SKM-1 treated with dmso at 0.1 percent for 144 hours (cell line): ENCODE data around the gene SEL1L3.

Source experiments
- DNase-seq: peaks from one replicate; lab custom pipeline; 2025; ENCODE audit not compliant: unreplicated experiment; lab: John Stamatoyannopoulos, UW

SEL1L3 gene

DNA sequence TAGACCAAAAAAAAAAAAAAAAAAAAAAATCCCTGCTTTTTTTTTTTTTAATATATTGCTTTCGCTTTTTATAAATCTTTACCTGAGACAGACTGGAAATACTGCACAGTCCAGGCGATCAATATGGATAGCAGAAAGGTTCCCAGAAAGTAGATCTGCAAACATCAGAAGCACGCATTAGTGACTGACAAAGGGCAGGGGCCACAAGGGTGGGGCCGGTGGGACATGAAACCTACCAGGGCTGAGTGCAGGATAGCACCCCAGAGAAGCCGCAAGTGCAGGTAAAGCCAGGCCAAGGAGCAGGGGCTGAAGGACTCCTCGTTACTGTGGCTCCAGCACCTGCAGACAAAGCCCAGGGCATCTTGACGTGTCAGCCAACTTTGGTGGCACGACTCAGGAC, 105.3 kb downstream of the SEL1L3 start:
- DNase-seq: no peak

DNA sequence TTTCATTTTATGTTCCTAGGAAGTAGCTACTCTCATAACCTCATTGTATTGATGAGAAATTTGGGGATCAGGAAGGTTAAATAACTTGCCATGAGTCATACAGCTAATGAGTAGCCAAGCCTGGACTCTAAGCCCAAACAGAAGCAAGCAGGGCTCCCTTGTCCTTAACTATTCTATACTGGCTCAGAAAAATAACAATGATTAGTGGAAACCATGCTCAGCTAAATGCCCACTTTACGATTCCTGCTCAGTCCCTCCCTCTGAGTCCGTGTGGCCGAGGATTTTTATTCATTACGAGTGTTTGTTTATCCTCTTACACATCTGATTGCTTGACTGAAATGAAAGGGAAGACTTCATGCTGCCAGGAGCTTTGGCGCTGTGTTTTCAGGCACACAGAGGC, 106.3 kb downstream of the SEL1L3 start:
- no peak for DNase-seq

DNA sequence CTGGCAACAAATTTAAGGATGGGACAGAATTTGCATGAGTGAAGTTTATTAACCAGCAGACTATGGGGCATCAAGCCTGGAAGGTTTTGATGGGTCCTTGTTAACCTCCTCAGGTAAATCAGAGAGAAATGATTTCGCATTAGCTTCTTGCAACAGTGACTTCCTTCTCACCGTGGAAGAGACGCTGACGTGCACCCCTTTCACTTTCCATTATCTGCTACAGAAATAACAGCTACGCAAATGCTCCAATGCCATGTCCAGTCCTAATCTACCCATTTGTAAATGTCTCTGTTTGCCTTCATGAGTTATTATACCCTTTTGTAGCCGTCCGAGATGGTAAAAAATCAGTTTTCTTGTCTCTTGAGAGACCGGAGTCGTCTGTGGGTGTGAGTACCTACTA, 106.9 kb downstream of the SEL1L3 start:
- DNase-seq: no peak

DNA sequence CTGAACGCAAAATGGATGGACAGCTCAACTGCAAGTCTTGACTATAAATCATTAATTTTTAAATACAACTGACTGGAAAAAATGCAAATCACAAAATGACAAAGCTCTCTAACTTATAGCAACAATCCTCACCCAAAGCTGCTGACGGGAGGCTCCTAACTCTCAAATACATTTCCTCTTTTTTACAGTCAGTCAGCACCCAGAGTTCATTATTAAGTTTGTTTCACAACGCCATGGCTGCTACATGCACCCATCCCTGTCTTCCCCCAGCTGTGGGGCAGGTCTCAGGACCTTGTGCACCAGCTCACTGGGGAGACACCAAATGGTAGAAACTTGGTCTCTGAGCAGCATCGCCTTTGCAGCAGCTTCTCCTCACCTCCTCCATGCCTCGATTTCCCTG, 109.5 kb downstream of the SEL1L3 start:
- DNase-seq: peak; percentile 31

DNA sequence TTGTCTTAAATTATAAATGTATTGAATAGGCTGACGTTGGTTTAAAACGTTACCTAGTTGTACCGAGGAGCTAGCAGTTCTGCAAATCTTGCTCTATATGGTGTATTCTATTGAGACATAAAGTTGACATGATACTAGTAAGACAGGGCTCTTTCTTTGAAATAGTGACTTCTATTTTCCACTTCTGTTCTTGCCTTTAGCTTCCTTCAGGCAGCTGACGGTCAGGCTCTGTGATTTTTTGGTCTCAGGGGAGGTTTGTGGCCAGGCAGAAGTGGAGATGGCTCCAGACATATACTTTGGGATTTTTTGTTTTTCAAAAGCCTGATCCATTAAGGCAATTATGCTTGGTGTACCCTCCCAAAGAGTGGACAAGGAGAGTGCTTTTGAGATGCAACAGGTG, 111.9 kb downstream of the SEL1L3 start:
- no peak for DNase-seq

DNA sequence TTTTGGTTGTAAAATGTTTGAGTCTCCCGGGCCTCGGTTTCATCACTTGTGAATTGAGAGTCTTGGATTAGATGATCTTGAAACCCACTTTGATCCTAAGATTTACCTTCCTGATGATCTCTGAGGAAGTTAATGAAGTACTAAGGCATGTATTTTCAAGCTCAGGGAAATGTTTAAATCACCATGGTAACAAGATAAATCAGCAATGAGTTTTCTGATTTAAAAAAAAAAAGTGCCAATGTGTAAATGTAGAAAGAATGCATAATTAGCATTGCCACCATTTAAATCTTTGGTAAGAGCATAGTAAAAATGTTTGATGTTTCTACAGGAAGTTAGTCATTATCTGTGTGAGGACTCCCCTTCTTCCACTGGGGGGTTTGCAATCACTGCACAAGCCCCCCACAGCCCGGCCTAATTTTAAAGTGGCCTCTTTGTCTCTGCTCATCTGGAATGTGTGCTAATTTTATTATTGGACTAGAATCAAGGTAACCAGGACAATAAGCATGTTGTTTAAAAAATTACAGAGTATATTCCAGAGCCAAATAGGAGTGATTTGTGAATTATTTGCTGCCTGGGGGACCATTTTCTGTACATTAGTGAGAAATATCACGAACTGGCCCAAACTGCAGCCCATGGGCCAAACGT, 113.5 kb downstream of the SEL1L3 start:
- DNase-seq: no peak

DNA sequence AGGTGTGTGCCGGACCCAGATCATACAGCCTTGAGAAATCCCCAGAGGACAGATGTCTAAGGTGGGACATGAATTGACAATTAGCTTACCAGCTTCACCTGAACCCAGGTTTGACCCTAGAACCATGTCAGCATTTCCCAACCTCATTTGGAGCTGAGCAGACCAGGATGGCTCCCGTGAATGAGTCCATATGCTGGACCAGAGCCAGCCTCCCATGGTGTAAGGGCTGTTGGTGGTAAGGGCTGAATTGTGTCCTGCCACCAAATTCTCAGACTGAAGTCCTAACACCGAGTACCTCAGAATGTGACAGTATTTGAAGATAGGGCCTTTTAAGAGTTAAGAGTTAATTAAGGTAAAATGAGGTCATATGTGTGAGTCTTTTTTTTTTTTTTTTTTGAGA, 118.8 kb downstream of the SEL1L3 start:
- DNase-seq: no peak

DNA sequence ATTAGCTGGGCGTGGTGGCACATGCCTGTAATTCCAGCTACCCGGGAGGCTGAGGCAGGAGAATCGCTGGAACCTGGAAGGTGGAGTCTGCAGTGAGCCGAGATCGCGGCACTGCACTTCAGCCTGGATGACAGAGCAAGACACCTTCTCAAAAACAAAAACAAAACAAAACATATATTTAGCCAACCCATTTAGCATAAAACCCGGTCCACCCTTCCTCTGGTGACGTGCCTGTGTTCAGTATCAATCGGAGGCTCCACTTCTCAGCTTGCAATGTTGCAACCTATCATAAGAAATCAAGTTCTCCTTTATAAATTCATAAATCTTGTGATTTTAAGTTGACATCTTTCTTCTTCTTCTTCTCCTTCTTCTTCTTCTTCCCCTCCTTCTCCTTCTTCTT, 133.2 kb downstream of the SEL1L3 start:
- DNase-seq: no peak

DNA sequence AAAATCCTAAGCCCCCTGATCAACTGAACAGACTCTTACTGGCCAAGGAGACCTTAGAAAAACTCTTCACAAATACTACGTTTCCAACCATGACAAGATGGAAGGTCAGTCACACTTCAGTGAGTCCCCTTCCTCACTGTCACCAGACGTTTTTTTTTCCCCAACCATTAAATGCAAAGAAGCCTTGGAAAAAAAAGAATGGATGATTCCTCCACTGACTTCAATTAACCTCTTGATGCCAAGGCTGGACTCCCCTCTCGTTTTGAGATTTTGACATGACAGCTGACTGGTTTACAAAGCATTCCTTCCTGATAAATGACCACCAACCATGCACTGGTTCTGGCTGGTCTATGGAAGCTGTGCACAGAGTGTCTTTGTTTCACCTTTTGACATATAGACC, 133.9 kb downstream of the SEL1L3 start:
- DNase-seq: no peak

DNA sequence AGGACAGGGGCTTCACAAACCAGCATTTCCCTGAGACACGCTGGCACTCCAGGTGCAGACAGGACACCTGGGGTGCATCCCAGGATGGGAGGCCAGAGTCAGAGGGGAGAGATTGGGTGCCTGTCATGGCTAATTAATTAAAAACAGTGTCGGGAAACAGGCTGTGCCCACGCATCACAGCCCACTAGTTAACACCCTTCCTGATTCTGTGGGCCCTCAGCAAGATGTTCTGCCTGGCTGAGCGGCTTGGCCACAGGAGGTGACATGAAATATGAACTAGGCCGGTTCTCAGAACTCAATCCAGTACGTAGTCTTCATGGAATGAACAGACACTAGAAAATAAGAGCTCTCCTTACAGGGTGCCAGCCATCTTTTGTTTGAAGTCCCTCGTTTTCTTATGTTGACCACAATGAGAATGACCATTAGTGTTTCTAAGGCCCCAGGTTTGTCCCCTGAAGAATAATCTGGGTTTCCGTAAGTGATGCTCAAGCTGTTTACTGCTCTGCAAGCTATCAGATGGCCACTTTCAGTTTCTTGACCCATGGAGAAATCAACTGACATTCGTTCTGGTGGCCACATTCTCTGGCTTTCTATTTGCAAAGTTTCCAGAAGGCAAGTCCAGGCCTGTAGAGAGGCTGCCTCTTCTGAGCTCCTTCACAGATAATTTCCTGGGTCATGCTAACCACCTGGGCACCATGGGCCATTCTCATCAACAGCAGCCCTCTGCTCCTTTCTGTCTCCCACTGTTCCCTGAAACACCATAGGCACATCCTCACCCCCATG, 134.9 kb downstream of the SEL1L3 start:
- no peak for DNase-seq

DNA sequence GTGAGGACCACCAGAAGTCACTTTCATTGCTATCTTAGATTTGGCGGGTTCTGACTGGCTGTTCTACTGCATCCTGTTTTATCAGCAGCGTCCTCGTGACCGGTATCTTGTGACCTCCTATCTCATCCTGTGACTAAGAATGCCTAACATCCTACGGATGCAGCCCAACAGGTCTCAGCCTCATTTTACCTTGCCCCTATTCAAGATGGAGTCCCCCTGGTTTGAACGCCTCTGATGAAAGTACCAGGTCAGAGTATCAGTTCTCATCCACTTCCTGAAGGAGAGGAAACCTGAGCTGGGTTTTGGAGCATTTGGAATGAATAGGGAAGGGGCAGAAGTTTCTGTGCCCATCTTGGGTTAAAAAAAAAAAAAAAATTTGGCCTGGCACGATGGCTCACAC, 136.9 kb downstream of the SEL1L3 start:
- DNase-seq: no peak

DNA sequence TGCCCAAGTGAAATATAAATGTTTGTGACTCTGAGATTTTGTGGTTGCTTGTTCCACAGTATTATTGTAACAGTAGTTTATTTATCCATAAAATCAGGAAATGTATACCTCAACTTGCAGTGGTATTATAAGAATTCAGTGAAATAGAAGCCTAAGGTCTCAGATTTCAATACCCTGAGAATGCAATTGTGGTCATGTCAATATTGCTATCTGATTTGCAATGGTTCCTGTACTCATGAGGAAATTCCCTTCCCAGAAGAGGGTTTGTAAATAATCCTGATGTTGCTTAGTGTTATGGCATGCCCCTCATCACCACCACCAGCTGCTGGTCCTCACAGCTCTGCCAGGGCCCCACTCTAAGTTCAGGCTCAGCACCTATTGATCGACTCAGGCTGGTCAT, 139.4 kb downstream of the SEL1L3 start:
- DNase-seq: no peak

DNA sequence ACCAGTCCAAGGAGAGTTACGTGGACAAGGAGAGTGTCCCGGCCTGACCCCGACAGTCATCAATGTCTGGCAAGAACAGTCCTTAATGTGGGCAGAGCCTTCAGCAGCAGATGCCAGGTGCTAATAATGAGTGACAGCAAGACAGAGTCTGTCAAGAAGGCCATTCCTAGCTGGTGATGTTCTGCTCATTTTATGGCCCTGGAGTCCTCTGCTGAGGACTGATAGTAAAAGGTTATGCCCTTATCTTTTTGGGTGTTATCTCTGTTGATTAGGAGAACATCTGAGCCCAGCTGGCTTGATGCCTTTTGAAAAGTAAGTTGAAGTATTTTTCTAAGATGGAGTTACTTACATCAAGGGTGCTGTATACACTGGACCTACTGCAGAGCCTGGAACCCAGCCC, 139.8 kb downstream of the SEL1L3 start:
- DNase-seq: no peak

DNA sequence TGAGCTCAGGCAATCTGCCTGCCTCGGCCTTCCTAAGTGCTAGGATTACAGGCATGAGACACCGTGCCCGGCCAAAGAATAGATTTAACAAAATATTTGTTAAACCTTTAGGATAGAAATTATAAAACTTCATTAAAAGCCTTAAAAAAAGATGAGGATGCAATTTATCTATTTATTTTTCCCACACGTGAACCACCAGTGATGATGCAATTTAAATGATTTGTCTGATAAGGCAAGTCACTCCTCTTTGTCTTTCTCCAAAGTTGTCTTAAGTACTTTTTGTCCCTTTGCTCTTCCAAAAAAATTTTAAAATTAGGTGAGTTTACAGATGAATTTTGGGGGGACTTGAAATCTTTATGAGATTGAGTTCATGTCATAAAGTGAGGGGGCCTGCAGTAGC, 149.0 kb downstream of the SEL1L3 start:
- DNase-seq: no peak

DNA sequence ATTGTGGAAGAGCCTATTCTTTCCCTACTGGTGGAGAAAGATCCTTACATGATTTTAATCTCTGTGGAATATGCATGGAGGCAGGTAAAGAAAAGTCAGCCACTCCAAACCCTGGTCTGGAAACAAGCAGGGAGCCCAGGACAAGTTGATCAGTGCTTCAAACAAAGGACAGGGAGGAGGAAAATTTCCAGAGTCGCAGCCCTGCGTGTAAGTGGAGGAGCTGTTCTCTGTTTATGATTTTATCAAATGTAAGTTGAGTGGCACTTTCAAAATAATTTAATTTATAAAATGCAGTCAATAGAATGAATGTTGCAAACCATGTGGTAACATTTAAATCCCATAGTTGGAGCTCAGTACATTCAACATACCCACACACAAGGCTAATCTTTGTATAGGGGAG, 150.2 kb downstream of the SEL1L3 start:
- no peak for DNase-seq

DNA sequence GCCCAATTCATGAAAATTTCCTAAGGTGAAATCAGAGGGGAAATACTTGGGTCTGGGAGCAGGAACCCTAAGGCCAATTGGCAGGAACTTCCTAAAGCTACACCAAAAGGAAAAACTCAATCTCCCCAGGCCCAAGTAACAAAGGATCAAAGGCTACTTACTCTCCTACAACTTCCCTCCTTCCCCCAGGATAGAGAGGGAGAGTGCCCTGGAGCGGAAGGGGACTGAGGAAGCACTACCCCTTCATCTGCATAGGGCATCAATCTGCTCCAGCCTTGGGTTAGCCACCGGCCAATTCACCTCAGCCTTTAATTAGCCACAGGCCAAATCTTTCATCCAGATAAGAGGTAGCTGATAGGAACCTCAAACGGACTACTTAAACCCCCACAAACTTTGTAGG, 152.2 kb downstream of the SEL1L3 start:
- DNase-seq: no peak

DNA sequence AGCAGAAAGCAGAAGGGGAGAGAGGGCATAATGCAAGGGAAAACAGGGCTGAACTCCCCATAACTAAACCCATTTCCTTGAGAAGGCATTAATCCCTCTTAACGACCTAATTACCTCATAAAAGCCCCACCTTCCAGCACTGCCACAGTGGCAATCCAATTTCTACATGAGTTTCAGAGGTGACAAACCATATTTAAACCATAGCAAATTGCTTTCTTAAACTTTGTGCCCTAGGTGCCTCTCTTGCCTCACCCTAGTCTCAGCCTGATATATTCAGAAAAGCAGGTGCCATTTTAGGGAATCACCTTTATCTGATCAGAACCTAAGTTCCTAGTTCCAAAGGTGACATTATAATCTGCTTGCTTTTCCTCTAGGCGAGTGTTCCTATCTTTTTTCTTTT, 158.3 kb downstream of the SEL1L3 start:
- no peak for DNase-seq

DNA sequence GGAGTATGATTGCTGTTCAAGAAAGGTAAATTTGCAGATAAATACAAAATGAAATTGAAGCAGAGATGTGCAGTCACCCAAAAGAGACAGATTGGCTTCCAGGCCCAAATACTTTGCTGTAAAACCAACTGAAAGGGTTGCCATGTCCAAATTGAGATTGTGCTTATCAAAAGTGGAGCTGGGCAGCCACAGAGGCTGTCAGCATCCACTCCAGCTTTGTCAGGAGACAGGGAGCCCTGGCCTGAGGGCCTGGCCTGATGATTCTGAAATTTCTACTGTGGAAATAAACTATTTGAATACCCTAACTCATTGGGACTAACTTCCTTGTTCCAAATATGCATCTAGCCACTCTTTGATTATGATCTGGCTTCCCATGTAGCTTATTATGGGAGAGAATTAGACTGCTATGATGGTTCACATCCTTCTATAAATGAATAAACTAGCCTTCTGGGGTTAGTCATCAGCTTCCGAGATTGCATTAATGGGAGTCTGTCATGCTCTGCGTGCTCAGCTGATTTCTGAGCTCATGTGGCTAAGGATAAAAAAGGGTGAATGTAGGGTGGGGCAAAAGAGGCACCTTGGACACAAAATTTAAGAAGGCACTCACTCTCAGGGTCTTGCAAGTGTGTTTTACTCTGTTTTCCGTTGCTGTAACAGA, 158.9 kb downstream of the SEL1L3 start:
- no peak for DNase-seq

DNA sequence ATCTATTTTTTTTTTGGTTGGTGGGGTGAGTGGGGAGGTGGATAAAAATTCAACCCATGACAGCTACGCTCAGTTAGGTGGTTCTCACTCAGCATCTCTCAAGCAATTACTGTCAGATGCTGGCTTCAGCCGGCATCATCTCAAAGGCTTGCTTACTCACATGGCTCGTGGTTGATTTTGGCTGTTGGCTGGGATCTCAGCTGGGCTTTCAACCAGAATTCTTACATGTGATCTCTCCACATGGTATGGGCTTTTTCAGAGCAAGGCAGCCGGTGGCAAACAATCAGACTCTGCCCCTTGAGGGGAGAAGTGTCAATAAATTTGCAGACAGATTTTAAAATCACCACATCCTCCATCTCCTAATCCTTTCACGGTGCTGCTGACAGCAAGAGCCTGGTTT, 159.9 kb downstream of the SEL1L3 start:
- no peak for DNase-seq

DNA sequence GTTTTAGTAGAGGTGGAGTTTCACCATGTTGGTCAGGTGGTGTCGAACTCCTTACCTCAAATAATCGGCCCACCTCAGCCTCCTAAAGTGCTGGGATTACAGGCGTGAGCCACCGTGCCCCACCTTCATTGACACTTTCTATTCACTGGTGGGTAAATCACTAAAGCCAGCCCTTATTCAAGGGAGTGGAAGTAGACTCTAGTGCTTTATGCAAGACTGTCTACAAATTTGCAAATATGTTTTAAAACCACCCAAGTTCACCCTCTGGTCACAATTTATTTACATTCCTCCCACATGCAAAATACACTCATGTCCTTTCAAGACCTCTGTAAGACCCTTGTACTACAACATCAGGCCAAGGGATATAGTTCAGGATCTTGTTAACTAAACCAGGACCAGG, 162.1 kb downstream of the SEL1L3 start:
- no peak for DNase-seq

DNA sequence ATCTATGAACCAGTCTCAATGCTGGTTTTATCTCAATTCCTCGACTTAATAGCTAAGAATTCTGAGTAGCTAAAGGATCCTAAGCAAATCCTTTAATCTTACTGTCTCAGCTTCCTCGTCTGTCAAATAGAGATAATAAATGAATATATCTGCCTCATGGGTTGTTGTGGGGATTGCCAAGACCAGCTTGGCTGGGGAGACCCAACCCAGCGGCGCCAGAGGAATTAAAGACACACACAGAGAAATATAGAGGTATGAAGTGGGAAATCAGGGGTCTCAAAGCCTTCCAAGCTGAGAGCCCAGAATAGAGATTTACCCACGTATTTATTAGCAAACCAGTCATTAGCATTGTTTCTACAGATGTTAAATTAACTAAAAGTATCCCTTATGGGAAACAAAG, 165.3 kb downstream of the SEL1L3 start:
- DNase-seq: no peak
